Measurements from ENCODE around the gene REC114. TPM values are rescaled to one million over a fixed set of nuclear protein-coding genes. Genes with fewer than 3 reads are reported as not detected.

The REC114 gene
- total RNA-seq, 4 donors from 2014 or later, result not detected

DNA sequence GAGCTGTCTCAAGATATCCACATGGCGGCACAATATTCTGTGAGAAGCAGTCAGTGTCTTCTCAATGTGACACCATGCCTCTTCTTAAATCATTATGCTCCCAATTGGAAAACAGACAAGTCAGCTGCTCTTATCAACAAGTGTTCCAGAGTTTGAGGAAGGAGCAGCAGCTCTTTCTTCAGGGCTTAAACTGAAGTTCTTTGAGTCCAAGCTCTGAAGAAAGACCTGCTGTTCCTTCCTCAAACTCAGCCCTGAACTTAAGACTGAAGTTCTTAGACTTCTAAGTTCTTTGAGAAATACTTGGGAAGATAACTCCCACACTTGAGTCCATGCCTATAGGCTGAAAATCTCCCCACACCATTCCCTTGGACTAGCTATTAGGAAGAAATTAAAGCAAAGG, 146.8 kb downstream of the REC114 start:
- Histone ChIP-seq H3K27me3 (no peaks in the 10 kb centered on the region), H3K9me3 (no peaks in the 10 kb centered on the region), H3K4me1 (no peaks in the 10 kb centered on the region), H3K4me3 (no peak overlapping the region), H3K27ac (no peak overlapping the region), H3K36me3 (no peaks in the 10 kb centered on the region)
- intact Hi-C loops (cut with DNase I; ENCODE audit: low total_unique reads), result no loop called here
- DNase-seq, result no peak
- TF ChIP-seq, protein P1, sequence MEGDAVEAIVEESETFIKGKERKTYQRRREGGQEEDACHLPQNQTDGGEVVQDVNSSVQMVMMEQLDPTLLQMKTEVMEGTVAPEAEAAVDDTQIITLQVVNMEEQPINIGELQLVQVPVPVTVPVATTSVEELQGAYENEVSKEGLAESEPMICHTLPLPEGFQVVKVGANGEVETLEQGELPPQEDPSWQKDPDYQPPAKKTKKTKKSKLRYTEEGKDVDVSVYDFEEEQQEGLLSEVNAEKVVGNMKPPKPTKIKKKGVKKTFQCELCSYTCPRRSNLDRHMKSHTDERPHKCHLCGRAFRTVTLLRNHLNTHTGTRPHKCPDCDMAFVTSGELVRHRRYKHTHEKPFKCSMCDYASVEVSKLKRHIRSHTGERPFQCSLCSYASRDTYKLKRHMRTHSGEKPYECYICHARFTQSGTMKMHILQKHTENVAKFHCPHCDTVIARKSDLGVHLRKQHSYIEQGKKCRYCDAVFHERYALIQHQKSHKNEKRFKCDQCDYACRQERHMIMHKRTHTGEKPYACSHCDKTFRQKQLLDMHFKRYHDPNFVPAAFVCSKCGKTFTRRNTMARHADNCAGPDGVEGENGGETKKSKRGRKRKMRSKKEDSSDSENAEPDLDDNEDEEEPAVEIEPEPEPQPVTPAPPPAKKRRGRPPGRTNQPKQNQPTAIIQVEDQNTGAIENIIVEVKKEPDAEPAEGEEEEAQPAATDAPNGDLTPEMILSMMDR (IDR thresholded peaks at IDR 0.05), result no peak
- no peak for TF ChIP-seq POLR2A (IDR thresholded peaks at IDR 0.05)

DNA sequence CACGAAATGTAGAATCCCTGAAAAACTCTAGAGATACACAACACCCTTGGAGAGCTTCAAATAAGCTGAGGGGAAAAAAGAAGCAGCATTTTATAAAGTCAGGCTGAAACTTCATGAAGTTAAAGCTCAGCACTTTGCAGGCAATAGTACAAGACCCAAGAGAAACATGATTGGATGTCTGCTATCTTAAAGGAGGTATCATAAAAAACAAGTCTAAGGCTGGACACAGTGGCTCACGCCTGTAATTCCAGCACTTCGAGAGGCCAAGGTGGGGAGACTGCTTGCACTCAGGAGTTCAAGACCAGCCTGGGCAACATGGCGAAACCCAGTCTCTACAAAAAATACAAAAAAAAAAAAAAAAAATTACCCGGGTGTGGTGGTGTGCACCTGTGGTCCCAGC, 147.3 kb downstream of the REC114 start:
- H3K4me3 ChIP-seq, result no peak overlapping the region
- no peaks in the 10 kb centered on the region for H3K27me3 ChIP-seq
- H3K27ac ChIP-seq, result no peak overlapping the region
- DNase-seq, result no peak
- intact Hi-C loops (cut with DNase I; ENCODE audit: low total_unique reads), result no loop called here
- H3K9me3 ChIP-seq, result no peaks in the 10 kb centered on the region
- TF ChIP-seq, protein P1 (IDR thresholded peaks at IDR 0.05), result no peak
- no peak for TF ChIP-seq POLR2A (IDR thresholded peaks at IDR 0.05)
- H3K36me3 ChIP-seq, result no peaks in the 10 kb centered on the region
- no peaks in the 10 kb centered on the region for H3K4me1 ChIP-seq

DNA sequence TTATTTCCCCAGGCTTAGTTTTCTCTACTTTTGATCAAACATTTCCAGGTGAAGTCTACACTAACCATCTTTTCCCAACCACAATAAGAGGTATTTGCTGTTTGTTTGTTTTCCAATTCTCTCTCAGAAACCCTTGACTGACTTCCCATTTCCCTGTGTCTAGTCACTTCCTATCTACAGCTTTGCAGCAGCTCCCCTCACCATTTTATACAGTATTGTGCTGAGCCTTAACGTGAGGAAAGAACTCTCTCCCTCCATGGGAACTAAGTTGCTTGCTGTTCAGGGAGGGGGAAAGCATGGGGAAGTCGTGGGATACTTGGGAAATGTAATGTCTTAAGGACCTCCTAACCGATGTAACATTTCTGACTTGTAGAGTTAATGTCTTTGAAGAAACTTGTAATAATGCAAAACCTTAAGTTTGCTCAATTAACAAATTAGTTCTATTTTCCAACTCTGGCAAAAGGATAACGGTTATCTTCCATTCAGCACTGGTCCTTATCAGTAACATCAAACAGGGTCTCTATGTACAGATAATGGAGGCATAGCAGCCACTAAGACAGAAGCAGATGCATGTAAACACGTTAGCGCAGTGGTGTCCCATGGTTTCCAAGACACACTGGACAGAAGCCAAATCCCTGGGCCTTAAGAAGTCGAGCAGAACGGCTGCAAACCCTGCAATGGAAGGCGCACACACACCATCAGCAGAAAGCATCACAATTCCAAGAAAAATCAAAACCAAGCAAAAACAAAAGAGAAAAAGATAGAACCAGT, 150.5 kb downstream of the REC114 start:
- no peak overlapping the region for H3K4me3 ChIP-seq
- no peaks in the 10 kb centered on the region for H3K9me3 ChIP-seq
- H3K36me3 ChIP-seq, result no peaks in the 10 kb centered on the region
- DNase-seq, result no peak
- H3K27ac ChIP-seq, result no peak overlapping the region
- intact Hi-C loops (cut with DNase I; ENCODE audit: low total_unique reads), result no loop called here
- H3K4me1 ChIP-seq, result peaks cover 0 to 3% of the 10 kb centered on the region in 2 donors
- TF ChIP-seq POLR2A (IDR thresholded peaks at IDR 0.05), result no peak
- TF ChIP-seq, protein P1 (IDR thresholded peaks at IDR 0.05), result no peak
- no peaks in the 10 kb centered on the region for H3K27me3 ChIP-seq

DNA sequence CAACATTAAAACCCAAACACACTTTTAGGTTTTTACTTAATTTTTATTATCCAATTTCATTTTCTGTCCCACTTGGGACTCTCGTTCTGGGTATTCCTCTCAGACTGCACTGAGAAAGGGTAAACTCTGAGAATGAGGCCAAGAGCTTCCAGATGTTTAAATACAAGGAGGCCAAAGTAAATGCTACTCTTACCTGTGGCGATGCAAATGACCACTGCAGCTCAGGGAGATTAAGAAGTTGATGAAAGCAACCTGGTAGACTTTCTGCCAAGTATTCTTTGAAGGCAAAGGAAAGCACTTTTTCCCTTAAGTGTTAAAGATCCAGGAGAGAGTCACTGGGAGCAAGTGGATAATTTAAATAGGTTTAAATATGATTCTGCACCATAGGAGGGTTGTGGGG, 151.1 kb downstream of the REC114 start:
- Histone ChIP-seq H3K4me3 (no peak overlapping the region), H3K9me3 (no peaks in the 10 kb centered on the region), H3K4me1 (peaks cover 0 to 9% of the 10 kb centered on the region in 2 donors), H3K27me3 (no peaks in the 10 kb centered on the region), H3K36me3 (no peaks in the 10 kb centered on the region), H3K27ac (no peak overlapping the region)
- no peak for DNase-seq
- TF ChIP-seq, protein P1 (IDR thresholded peaks at IDR 0.05), result no peak
- TF ChIP-seq POLR2A (IDR thresholded peaks at IDR 0.05), result no peak
- intact Hi-C loops (cut with DNase I; ENCODE audit: low total_unique reads), result no loop called here

DNA sequence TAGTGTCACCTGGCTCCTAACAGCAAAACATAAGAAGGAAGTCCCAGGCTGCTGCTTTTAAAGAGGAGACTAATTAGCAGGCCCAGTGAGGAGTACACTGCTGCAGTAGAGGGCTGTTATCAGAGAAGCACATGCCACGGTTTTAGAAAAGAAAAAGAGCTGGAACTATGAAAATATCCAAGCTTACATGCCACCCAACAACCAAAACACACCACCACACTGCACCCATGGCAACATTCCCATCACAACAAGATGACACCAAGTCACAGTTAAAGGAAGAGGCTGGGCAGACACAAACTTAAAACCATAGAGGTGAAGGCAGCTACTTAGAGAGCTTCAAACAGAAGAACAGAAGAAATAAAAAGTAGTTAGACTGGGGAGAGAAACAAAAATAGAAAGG, 153.2 kb downstream of the REC114 start:
- peaks cover 5 to 23% of the 10 kb centered on the region in 2 donors for H3K4me1 ChIP-seq
- H3K27me3 ChIP-seq, result no peaks in the 10 kb centered on the region
- H3K9me3 ChIP-seq, result no peaks in the 10 kb centered on the region
- no peaks in the 10 kb centered on the region for H3K36me3 ChIP-seq
- intact Hi-C loops (cut with DNase I; ENCODE audit: low total_unique reads), result no loop called here
- DNase-seq, result no peak
- H3K27ac ChIP-seq, result peak overlapping the region in 1 of 2 donors; percentile 87
- H3K4me3 ChIP-seq, result no peak overlapping the region
- no peak for TF ChIP-seq POLR2A (IDR thresholded peaks at IDR 0.05)
- TF ChIP-seq, protein P1 (IDR thresholded peaks at IDR 0.05), result no peak

Measured in uterus (tissue), 4 donors.